ENCODE results near the gene PRELP. TPM values are rescaled to one million over a fixed set of nuclear protein-coding genes. Genes with fewer than 3 reads are reported as not detected.

PRELP gene
- total and polyA plus RNA-seq, 10 of the 15 experiments (the other 5 are each of a cell fraction or from before 2014, with no cell fraction given) = 0.03 to 0.05 TPM; not detected in 8

- no peak for TF ChIP-seq ZNF592 (IDR thresholded peaks at IDR 0.05)
- TF ChIP-seq EP300 (IDR thresholded peaks at IDR 0.05; ENCODE audit: borderline replicate concordance in 1 of 2, control insufficient read depth in 1 of 2, low read depth in 2 of 2, low read length in 2 of 2) = no peak
- no peak for TF ChIP-seq RCOR1 (conservative IDR thresholded peaks at IDR 0.05; ENCODE audit: low read depth, low read length)
- no peak for TF ChIP-seq TCF7 (IDR thresholded peaks at IDR 0.05; ENCODE audit: borderline replicate concordance)
- TF ChIP-seq YY1 (IDR thresholded peaks at IDR 0.05; ENCODE audit: low read depth, low read length) = no peak
- TF ChIP-seq JUNB (IDR thresholded peaks at IDR 0.05) = no peak
- TF ChIP-seq CBFB (IDR thresholded peaks at IDR 0.05; ENCODE audit: low read depth) = no peak
- TF ChIP-seq KDM1A (IDR thresholded peaks at IDR 0.05; ENCODE audit: borderline replicate concordance) = no peak
Observed at GRCh38 chr1:203479646-203480045, 4.0 kb downstream of the PRELP start (continued).

- H3K4me3 ChIP-seq = no peak overlapping the region
- H3K36me3 ChIP-seq (ENCODE audit: control insufficient read depth in 2 of 2, insufficient read depth in 2 of 2, low read length in 1 of 2) = no peaks in the 10 kb centered on the region
- SMC1A ChIA-PET (ENCODE audit: uncharacterized antibody, unreplicated experiment) = interaction anchor here (0.7 to 2.2 kb wide), 9 partner anchors 9 to 441 kb away, joined by 3 to 5 read pairs (median 4); no protein-coding TSS in a partner anchor
- DNase-seq (ENCODE audit: low read depth, low spot score) (no peak), FAIRE-seq (no peak), ATAC-seq (no peak)
- POLR2A ChIA-PET = interaction anchor here (0.6 kb wide), 1 partner anchor 142 kb away, joined by 6 read pairs; no protein-coding TSS in a partner anchor
- H4K20me1 ChIP-seq (ENCODE audit: control insufficient read depth, insufficient read depth) = no peaks in the 10 kb centered on the region
- in situ Hi-C loops (cut with MboI) = no loop called here
- no peak for TF ChIP-seq SMAD5 (IDR thresholded peaks at IDR 0.05; ENCODE audit: low read depth)
- no peak for TF ChIP-seq BCLAF1 (IDR thresholded peaks at IDR 0.05)
- TF ChIP-seq GATAD2B (conservative IDR thresholded peaks at IDR 0.05; ENCODE audit: low read depth) = no peak
- 0 out of 6 replicates have a peak, but pooled peaks of 1 of the 3 experiments have one; percentile 0 for TF ChIP-seq CTCF (IDR thresholded peaks at IDR 0.05 in 2 of 3, conservative IDR thresholded peaks at IDR 0.05 in 1 of 3; ENCODE audit: control insufficient read depth in 2 of 3, extremely low read depth in 1 of 3, insufficient read depth in 1 of 3, low read depth in 3 of 3, low read length in 3 of 3)
- RAD21 ChIA-PET (ENCODE audit: unreplicated experiment) = interaction anchor here (1.0 to 2.7 kb wide), 6 partner anchors 14 to 212 kb away, joined by 3 to 11 read pairs (median 4); no protein-coding TSS in a partner anchor
- no peak overlapping the region for H3K4me2 ChIP-seq (ENCODE audit: control insufficient read depth, insufficient read depth)
- no peak overlapping the region for H2AFZ ChIP-seq (ENCODE audit: control insufficient read depth, low read depth, low read length)
- BruUV-seq (replicated peaks) = no TSS peak
- no peaks in the 10 kb centered on the region for H3K79me2 ChIP-seq (ENCODE audit: control insufficient read depth, insufficient read depth, low read length)
- no peaks in the 10 kb centered on the region for H3K9me3 ChIP-seq (replicated peaks; ENCODE audit: control insufficient read depth, insufficient read depth, low read length)
- peaks cover 0 to 2% of the 10 kb centered on the region in 2 experiments; a peak in 1 of 4 replicates for H3K27me3 ChIP-seq (replicated peaks in 1 of 2; ENCODE audit: control insufficient read depth in 2 of 2, insufficient read depth in 2 of 2, low read length in 1 of 2)
- no peak overlapping the region for H3K9ac ChIP-seq (ENCODE audit: control insufficient read depth, insufficient read depth, low read length)
- CTCF ChIA-PET = interaction anchor here (0.7 to 8.2 kb wide), 5 partner anchors 8 to 440 kb away, joined by 3 to 80 read pairs (median 9); no protein-coding TSS in a partner anchor
- no peak overlapping the region for H3K27ac ChIP-seq (ENCODE audit: control insufficient read depth, insufficient read depth)
- WGBS (ENCODE audit: insufficient coverage, insufficient replicate concordance, low lambda C conversion rate, missing lambda C conversion rate) = 25% methylated on average over 2 of the region's 2 CpGs
- peaks cover 9% of the 10 kb centered on the region; the same call in 1 of the 2 replicates for H3K4me1 ChIP-seq (ENCODE audit: control insufficient read depth, insufficient read depth, low read length)
- intact Hi-C loops (cut with micrococcal nuclease; ENCODE audit: unreplicated experiment) = no loop called here
Observed at GRCh38 chr1:203480084-203480483, 4.5 kb downstream of the PRELP start.

All from GM12878 (cell line).